GM23338 (cell line): ENCODE results near the gene OTUD4. TPM values are rescaled to one million over a fixed set of nuclear protein-coding genes. Genes with fewer than 3 reads are reported as not detected.

Source experiments
- ATAC-seq: fragments of 200-7000 bp; cut with Tn5 transposase; 3 replicates; pipeline ENCODE4 v1.9.1; 2020
- DNase-seq: peaks from one replicate; pipeline ENCODE4 v3.0.0-alpha.2; 2015; ENCODE audit warnings: low spot score
- H2AFZ ChIP-seq: fragments of 200-600 bp; sonication (generic); 2 replicates; pipeline ENCODE4 v1.8.0; 2016; ENCODE audit warnings: antibody characterized with exemption, mild to moderate bottlenecking, moderate library complexity
- H3F3A ChIP-seq: fragments of 200-600 bp; sonication (generic); replicated peaks from 2 replicates; pipeline ENCODE4 v1.8.0; 2017; ENCODE audit warnings: antibody characterized with exemption, mixed run types, low read depth
- H3K27ac ChIP-seq: fragments of 200-600 bp; sonication (generic); 2 replicates; pipeline ENCODE4 v1.6.1; 2016; ENCODE audit warnings: low read depth
- H3K27me3 ChIP-seq: fragments of 200-600 bp; sonication (generic); 2 replicates; pipeline ENCODE4 v1.8.0; 2016; ENCODE audit warnings: mild to moderate bottlenecking, mixed run types, moderate library complexity; ENCODE audit not compliant: insufficient read depth
- H3K36me3 ChIP-seq: fragments of 200-600 bp; sonication (generic); 2 replicates; pipeline ENCODE4 v1.8.0; 2016; ENCODE audit warnings: mild to moderate bottlenecking; ENCODE audit not compliant: insufficient read depth
- H3K4me1 ChIP-seq: fragments of 200-600 bp; sonication (generic); 2 replicates; pipeline ENCODE4 v1.8.0; 2016; ENCODE audit warnings: mild to moderate bottlenecking, moderate library complexity; ENCODE audit not compliant: insufficient read depth
- H3K4me2 ChIP-seq: fragments of 200-600 bp; sonication (generic); 2 replicates; pipeline ENCODE4 v1.7.1; 2017; ENCODE audit warnings: mixed run types
- H3K4me3 ChIP-seq: fragments of 200-600 bp; sonication (generic); 2 replicates; pipeline ENCODE4 v1.6.1; 2016; ENCODE audit warnings: mixed run types
- H3K79me2 ChIP-seq: fragments of 200-600 bp; sonication (generic); replicated peaks from 2 replicates; pipeline ENCODE4 v1.8.0; 2017; ENCODE audit warnings: mild to moderate bottlenecking; ENCODE audit not compliant: insufficient read depth
- H3K9me2 ChIP-seq: fragments of 200-600 bp; sonication (generic); 2 replicates; pipeline ENCODE4 v1.8.0; 2017; ENCODE audit not compliant: insufficient read depth
- H4K20me1 ChIP-seq: fragments of 200-600 bp; sonication (generic); replicated peaks from 2 replicates; pipeline ENCODE4 v1.8.0; 2017; ENCODE audit warnings: mild to moderate bottlenecking; ENCODE audit not compliant: insufficient read depth
- H3K27ac Mint-ChIP-seq: 2 replicates; pipeline ENCODE4 v1.8.0; 2020; ENCODE audit warnings: inconsistent platforms, mild to moderate bottlenecking, moderate library complexity, mixed read lengths
- H3K27me3 Mint-ChIP-seq: 3 replicates; pipeline ENCODE4 v1.8.0; 2022; ENCODE audit warnings: low read depth, mild to moderate bottlenecking, moderate library complexity, mixed read lengths, inconsistent platforms; ENCODE audit not compliant: insufficient read depth, poor library complexity
- H3K36me3 Mint-ChIP-seq: 3 replicates; pipeline ENCODE4 v1.8.0; 2021; ENCODE audit warnings: low read depth, mild to moderate bottlenecking, inconsistent platforms, moderate library complexity, mixed read lengths
- H3K4me1 Mint-ChIP-seq: 3 replicates; pipeline ENCODE4 v1.8.0; 2020; ENCODE audit warnings: mild to moderate bottlenecking, inconsistent platforms, mixed read lengths
- H3K4me3 Mint-ChIP-seq: 3 replicates; pipeline ENCODE4 v1.8.0; 2021; ENCODE audit warnings: moderate library complexity, mild to moderate bottlenecking, inconsistent platforms, mixed read lengths
- H3K9me3 Mint-ChIP-seq: 3 replicates; pipeline ENCODE4 v1.8.0; 2020; ENCODE audit warnings: moderate library complexity, mild to moderate bottlenecking, inconsistent platforms, mixed read lengths
- CREB1 ChIP-seq: fragments of 250-450 bp; sonication (Bioruptor Pico); IDR thresholded peaks from 2 replicates; pipeline ENCODE4 v1.5.0; 2020; ENCODE audit warnings: low read depth, mild to moderate bottlenecking, moderate library complexity
- CTCF ChIP-seq, 2 experiments: fragments of 200-600 bp in 1 of 2; sonication (generic) in 1 of 2; conservative IDR thresholded peaks; 2 replicates each; pipeline versions ENCODE4 v1.5.1 to v1.6.1; 2016 to 2017; ENCODE audit warnings: antibody characterized with exemption in 2 of 2, low read depth in 2 of 2, mild to moderate bottlenecking in 2 of 2, moderate library complexity in 1 of 2
- EZH2 ChIP-seq: fragments of 200-600 bp; sonication (generic); IDR thresholded peaks from one replicate; pipeline ENCODE4 v1.8.0; 2017; ENCODE audit warnings: antibody characterized with exemption, mild to moderate bottlenecking, low read depth; ENCODE audit not compliant: unreplicated experiment
- EZH2phosphoT487 ChIP-seq: fragments of 200-600 bp; sonication (generic); IDR thresholded peaks from one replicate; pipeline ENCODE4 v1.8.1; 2018; ENCODE audit warnings: antibody characterized with exemption; ENCODE audit not compliant: unreplicated experiment
- JUNB ChIP-seq: IDR thresholded peaks from one replicate; pipeline ENCODE4 v1.6.1; 2016; ENCODE audit warnings: antibody characterized with exemption; ENCODE audit not compliant: unreplicated experiment
- NANOG ChIP-seq: IDR thresholded peaks from 2 replicates; pipeline ENCODE4 v1.6.1; 2016; ENCODE audit warnings: antibody characterized with exemption, borderline replicate concordance
- POLR2AphosphoS5 ChIP-seq: IDR thresholded peaks from 2 replicates; pipeline ENCODE4 v1.6.1; 2016; ENCODE audit warnings: antibody characterized with exemption, low read depth
- REST ChIP-seq: IDR thresholded peaks from one replicate; pipeline ENCODE4 v1.6.1; 2018; ENCODE audit warnings: antibody characterized with exemption; ENCODE audit not compliant: unreplicated experiment
- STAT1 ChIP-seq: IDR thresholded peaks from one replicate; pipeline ENCODE4 v1.6.1; 2016; ENCODE audit warnings: antibody characterized with exemption; ENCODE audit not compliant: unreplicated experiment
- ZNF114 ChIP-seq: fragments of 250-450 bp; sonication (Bioruptor Pico); IDR thresholded peaks from 2 replicates; pipeline ENCODE4 v1.5.0; 2020; ENCODE audit warnings: mild to moderate bottlenecking, moderate library complexity
- ZNF331 ChIP-seq: fragments of 250-450 bp; sonication (Bioruptor Pico); IDR thresholded peaks from 2 replicates; pipeline ENCODE4 v1.5.0; 2020; ENCODE audit warnings: low read depth, mild to moderate bottlenecking, moderate library complexity
- polyA plus RNA-seq: library from polyadenylated mRNA; unstranded; fragments of >200 nt; fragmentation: Nextera tagmentation; extraction: Ambion mirVana; gene quantifications from 2 replicates; pipeline ENCODE4 v1.2.1, GENCODE V29; 2016
- total RNA-seq: library from RNA; depleted of rRNA; stranded (reverse); fragments of >200 nt; shearing (Covaris generic); gene quantifications from 2 replicates; pipeline ENCODE4 v1.2.3, GENCODE V29; 2014
- TF ChIP-seq, protein P1 (sequence below): IDR thresholded peaks from 2 replicates; pipeline ENCODE4 v1.6.1; 2016; ENCODE audit warnings: antibody characterized with exemption
- TF ChIP-seq, protein P2 (sequence below): fragments of 250-450 bp; sonication (Bioruptor Pico); IDR thresholded peaks from 2 replicates; pipeline ENCODE4 v1.5.0; 2020; ENCODE audit warnings: mild to moderate bottlenecking, moderate library complexity

The OTUD4 gene
- total and polyA plus RNA-seq, 2 experiments from 2014 or later = 17.9 to 53.2 TPM

DNA sequence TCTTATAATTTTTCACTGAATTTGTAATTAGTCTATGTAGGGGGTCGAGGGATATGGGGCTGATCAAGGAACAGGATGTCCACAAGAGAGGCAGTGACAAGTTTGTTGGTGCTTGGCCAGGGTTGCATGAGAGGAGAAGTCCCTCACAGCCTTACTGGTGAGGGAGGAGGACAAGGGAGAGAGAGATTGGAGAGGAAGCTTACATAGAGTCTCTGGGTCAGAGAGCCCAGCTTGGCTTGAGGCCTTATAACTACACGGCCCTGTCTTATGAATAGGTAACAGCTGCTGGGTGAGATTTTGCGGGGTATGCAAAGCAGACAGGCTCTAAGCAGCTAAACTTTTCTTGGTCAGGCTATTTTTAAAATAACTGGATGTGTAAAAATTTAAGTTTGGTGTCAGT, 37.9 kb upstream of the OTUD4 start:
- peak; percentile 79 for ATAC-seq
- H3K36me3 Mint-ChIP-seq = no peaks in the 10 kb centered on the region; the same call in 2 of the 3 replicates

More for the DNA sequence above, 37.9 kb upstream of the OTUD4 start:
- H3K27me3 Mint-ChIP-seq = no peaks in the 10 kb centered on the region
- no peaks in the 10 kb centered on the region for H4K20me1 ChIP-seq
- H3K4me1 Mint-ChIP-seq = peaks cover 19% of the 10 kb centered on the region
- TF ChIP-seq, protein P1, sequence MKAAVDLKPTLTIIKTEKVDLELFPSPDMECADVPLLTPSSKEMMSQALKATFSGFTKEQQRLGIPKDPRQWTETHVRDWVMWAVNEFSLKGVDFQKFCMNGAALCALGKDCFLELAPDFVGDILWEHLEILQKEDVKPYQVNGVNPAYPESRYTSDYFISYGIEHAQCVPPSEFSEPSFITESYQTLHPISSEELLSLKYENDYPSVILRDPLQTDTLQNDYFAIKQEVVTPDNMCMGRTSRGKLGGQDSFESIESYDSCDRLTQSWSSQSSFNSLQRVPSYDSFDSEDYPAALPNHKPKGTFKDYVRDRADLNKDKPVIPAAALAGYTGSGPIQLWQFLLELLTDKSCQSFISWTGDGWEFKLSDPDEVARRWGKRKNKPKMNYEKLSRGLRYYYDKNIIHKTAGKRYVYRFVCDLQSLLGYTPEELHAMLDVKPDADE = no peak
- no peak for TF ChIP-seq ZNF331 (CRISPR knock-in tag)
- no peak for TF ChIP-seq STAT1
- no peak for TF ChIP-seq ZNF114
- TF ChIP-seq CREB1 (CRISPR knock-in tag) = no peak
- TF ChIP-seq EZH2 = no peak
- TF ChIP-seq EZH2phosphoT487 = no peak
- no peak for TF ChIP-seq CTCF (conservative IDR thresholded peaks at IDR 0.05; ENCODE audit: low read depth in 2 of 2)
- TF ChIP-seq NANOG = no peak
- TF ChIP-seq REST = no peak
- TF ChIP-seq, protein P2, sequence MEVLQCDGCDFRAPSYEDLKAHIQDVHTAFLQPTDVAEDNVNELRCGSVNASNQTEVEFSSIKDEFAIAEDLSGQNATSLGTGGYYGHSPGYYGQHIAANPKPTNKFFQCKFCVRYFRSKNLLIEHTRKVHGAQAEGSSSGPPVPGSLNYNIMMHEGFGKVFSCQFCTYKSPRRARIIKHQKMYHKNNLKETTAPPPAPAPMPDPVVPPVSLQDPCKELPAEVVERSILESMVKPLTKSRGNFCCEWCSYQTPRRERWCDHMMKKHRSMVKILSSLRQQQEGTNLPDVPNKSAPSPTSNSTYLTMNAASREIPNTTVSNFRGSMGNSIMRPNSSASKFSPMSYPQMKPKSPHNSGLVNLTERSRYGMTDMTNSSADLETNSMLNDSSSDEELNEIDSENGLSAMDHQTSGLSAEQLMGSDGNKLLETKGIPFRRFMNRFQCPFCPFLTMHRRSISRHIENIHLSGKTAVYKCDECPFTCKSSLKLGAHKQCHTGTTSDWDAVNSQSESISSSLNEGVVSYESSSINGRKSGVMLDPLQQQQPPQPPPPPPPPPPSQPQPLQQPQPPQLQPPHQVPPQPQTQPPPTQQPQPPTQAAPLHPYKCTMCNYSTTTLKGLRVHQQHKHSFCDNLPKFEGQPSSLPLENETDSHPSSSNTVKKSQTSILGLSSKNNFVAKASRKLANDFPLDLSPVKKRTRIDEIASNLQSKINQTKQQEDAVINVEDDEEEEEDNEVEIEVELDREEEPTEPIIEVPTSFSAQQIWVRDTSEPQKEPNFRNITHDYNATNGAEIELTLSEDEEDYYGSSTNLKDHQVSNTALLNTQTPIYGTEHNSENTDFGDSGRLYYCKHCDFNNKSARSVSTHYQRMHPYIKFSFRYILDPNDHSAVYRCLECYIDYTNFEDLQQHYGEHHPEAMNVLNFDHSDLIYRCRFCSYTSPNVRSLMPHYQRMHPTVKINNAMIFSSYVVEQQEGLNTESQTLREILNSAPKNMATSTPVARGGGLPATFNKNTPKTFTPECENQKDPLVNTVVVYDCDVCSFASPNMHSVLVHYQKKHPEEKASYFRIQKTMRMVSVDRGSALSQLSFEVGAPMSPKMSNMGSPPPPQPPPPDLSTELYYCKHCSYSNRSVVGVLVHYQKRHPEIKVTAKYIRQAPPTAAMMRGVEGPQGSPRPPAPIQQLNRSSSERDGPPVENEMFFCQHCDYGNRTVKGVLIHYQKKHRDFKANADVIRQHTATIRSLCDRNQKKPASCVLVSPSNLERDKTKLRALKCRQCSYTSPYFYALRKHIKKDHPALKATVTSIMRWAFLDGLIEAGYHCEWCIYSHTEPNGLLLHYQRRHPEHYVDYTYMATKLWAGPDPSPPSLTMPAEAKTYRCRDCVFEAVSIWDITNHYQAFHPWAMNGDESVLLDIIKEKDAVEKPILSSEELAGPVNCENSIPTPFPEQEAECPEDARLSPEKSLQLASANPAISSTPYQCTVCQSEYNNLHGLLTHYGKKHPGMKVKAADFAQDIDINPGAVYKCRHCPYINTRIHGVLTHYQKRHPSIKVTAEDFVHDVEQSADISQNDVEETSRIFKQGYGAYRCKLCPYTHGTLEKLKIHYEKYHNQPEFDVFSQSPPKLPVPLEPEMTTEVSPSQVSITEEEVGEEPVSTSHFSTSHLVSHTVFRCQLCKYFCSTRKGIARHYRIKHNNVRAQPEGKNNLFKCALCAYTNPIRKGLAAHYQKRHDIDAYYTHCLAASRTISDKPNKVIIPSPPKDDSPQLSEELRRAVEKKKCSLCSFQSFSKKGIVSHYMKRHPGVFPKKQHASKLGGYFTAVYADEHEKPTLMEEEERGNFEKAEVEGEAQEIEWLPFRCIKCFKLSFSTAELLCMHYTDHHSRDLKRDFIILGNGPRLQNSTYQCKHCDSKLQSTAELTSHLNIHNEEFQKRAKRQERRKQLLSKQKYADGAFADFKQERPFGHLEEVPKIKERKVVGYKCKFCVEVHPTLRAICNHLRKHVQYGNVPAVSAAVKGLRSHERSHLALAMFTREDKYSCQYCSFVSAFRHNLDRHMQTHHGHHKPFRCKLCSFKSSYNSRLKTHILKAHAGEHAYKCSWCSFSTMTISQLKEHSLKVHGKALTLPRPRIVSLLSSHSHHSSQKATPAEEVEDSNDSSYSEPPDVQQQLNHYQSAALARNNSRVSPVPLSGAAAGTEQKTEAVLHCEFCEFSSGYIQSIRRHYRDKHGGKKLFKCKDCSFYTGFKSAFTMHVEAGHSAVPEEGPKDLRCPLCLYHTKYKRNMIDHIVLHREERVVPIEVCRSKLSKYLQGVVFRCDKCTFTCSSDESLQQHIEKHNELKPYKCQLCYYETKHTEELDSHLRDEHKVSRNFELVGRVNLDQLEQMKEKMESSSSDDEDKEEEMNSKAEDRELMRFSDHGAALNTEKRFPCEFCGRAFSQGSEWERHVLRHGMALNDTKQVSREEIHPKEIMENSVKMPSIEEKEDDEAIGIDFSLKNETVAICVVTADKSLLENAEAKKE (CRISPR knock-in tag) = no peak
- TF ChIP-seq POLR2AphosphoS5 = no peak
- no peak for TF ChIP-seq JUNB
- H3K4me3 Mint-ChIP-seq = no peak overlapping the region
- peaks cover 19% of the 10 kb centered on the region for H3K4me1 ChIP-seq
- H3K9me2 ChIP-seq = no peaks in the 10 kb centered on the region
- no peak overlapping the region for H3K4me3 ChIP-seq
- peak overlapping the region; percentile 30; the same call in 1 of the 2 replicates for H2AFZ ChIP-seq
- H3K27ac Mint-ChIP-seq = no peak overlapping the region; the same call in 1 of the 2 replicates
- H3K79me2 ChIP-seq = no peaks in the 10 kb centered on the region
- peak; percentile 34 for DNase-seq
- no peaks in the 10 kb centered on the region for H3K27me3 ChIP-seq
- peak overlapping the region; percentile 15; the same call in 1 of the 2 replicates for H3K4me2 ChIP-seq
- no peak overlapping the region for H3K27ac ChIP-seq
- H3F3A ChIP-seq = no peaks in the 10 kb centered on the region
- H3K9me3 Mint-ChIP-seq = no peaks in the 10 kb centered on the region; the same call in 2 of the 3 replicates
- H3K36me3 ChIP-seq = no peaks in the 10 kb centered on the region
